GM18861 (cell line): ENCODE data around the gene PAGE2B.
"Not testable (repeated sequence)": the region's sequence is repeated elsewhere in the genome, so short reads cannot be mapped to it uniquely, and the experiment has no call there.

Source experiments
- ATAC-seq: cut with Tn5 transposase; IDR thresholded peaks from one replicate; pipeline ENCODE4 v1.9.1; 2021; ENCODE audit not compliant: unreplicated experiment

PAGE2B gene

DNA sequence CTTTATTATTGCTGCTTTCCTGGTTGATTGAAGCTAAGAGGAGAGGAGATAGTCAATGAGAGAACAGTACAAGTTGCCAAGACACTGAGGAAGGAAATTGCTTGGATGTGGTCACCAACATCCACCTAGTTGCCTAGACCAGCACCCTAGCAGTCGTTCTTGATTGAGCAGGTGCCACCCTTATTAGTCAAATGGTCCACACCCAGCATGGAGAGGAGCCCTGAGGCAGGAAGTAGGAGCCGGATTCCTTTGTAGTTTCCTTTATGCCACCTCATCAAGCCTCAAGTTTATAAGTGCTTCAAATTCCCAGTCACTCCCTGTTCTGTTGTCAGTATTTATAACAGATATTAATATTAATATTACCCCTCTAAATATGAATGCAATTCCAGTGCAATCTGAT lies 33.1 kb downstream of the PAGE2B start:
- ATAC-seq, result no peak

DNA sequence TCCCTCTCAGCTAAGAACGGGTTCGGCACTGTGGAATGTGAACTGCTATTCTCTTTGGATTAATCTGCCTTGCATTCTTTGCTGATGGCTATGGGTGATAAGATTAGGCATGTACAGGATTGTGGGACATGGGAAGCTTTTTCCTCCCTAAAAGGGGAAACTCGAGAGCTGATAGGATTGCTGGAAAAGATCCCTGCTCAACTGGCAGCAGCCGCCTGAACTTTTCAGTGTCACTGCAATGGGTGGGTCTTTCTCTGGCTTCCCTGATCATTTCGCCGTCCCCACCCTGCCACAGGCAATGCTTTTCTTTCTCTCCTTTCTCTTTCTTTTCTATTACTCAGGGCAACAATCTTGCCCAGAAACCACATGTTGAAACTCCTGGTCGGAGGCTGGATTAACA lies 34.5 kb downstream of the PAGE2B start:
- no peak for ATAC-seq

DNA sequence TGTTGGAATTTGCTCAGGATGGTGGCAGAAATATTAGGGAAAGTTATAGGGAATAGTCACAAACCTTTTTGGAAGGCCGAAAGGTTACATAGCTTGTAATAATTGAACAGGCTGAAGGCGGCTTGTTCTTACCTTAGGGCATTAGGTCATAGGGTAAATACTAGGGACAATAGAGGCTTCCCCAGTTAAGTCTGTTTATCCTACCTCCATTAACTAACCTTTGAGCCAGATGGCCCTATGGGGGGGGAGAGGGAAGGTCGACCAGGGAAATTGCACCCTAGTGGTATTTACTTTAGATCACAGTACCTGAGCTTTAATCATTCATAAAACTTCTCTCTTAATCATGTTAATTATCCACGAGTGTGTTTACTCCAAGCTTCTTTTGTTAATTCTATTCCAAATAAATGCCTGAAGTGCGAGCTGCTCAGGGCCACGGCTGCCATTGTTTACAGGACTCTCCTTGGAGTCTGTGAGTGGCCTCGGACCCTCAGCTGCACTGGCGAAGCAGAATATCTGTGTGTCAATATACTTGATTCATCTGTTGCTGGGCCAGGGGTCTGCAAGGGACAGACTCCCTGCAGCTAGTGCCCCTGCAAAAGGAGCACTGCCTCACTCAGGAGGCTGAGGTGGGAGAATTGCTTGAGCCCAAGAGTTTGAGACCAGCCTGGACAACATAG lies 36.9 kb downstream of the PAGE2B start:
- ATAC-seq, result no peak

DNA sequence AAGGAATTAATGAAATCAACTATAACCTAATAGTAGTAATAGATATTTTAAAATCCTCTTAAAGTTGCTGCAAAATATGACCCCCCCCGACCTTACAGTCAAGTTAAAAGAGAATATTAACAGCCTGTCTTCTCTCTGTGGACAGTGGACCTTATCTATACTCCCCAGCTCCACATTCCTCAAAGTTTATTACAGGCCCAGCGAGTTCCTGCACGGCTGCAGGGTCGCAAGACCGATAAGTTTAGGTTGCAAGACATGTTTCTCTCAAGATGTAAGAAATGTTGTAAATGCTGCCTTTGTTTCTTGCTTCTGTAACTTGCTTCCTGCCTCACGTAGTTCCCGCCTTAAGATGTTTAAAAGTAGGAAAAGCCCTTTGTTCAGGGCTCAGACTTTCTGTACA lies 41.8 kb downstream of the PAGE2B start:
- not testable (repeated sequence) for ATAC-seq

DNA sequence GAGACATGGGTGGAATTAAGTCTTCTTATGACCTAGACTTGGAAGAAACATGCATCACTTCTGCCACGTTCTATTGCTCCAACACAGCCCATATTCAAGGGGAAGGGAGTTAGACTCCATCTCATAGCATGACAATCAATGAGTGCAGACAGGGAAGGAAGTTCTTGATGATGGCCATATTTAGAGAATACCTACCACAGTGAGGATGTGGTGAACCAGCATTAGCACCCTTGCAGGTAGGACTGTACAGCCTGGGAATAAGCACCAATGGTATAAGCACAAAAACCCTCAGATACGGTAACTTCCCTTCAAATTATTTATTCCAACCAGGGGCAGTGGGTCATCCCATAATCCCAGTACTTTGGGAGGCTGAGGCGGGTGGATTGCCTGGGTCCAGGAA lies 43.7 kb downstream of the PAGE2B start:
- ATAC-seq, result no peak

DNA sequence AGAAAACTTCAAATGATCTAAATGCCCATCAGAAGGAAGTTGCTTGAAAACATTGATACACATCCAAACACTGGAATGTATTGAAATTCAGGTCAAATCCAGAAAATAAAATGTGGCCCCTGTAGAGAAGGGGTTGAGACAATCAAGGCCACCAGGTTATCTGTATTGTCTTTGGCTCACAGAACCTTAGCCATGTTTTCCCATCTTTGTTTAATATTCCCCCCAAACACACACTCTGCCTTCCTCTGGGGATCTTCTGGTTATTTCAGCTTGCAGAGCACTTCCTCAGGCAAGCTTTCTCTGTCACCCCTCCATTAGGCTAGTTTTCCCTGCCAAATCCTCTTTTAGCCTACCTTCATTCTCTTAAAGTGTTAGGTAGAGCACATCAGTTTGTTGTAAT lies 44.4 kb downstream of the PAGE2B start:
- no peak for ATAC-seq

DNA sequence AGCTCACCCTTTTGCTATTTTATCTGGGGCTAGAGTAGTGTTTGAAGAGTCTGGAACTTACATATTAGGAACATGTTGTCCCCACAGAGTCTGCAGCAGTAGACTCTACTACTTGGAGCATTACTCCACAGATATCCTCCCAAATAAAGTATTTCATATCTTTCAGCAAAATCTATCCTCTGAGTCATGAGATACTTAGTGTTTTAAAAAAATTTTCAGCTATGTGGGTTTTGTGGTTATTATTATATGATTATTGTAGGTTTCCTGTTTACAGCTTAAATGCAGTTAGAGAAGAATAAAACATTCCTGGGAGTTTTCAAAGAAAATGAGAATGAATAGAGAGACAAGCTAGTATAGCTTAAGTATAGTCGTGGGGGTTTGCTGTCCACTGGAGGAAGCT lies 44.9 kb downstream of the PAGE2B start:
- ATAC-seq, result no peak

DNA sequence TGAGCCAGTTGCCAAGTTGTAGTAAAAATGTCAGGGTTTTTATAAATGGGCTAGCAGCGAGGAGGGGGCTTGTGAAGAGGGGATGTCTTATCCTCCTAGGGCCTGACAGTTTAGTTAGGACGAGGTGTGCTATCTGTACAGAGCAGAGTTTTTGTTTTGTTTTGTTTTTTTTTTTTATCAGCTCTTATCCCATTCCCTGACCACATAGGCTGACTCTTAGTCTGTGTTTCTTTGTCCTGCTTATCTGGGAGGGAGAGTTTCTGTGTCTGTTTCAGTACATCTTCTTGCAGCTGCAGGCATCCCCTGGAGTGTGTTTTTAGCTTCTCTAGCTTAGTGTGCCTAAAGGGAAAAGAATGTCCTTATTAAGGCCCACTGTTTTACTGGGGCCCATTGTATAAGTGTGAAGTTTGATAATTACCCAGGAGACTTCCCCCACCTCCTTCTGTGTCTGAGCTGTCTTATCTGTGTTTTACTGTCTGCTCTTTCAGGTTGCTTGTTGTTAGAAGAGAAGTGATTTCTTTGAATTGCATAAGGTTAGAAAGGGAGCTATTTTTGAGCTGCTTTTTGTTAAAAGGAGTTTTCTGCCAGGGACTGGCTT lies 46.0 kb downstream of the PAGE2B start:
- no peak for ATAC-seq

DNA sequence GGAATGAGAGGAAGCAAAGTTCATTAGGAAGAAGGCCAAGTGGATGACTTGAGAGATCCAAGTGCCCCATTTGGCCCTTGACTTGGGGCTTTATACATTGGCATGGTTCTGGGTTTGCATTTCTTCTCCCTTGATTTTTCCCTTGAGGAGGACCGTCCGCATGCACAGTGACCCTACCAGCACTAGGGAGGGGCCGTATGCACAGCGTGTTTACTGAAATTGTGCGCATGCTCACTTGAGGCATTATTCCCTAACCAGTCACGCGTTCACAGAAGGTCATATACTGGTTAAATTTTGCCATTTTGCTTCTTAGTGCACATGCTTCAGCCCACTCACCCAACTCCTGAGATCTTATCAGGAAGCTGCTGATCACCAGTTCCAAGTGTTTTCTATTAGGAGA lies 49.1 kb downstream of the PAGE2B start:
- no peak for ATAC-seq

DNA sequence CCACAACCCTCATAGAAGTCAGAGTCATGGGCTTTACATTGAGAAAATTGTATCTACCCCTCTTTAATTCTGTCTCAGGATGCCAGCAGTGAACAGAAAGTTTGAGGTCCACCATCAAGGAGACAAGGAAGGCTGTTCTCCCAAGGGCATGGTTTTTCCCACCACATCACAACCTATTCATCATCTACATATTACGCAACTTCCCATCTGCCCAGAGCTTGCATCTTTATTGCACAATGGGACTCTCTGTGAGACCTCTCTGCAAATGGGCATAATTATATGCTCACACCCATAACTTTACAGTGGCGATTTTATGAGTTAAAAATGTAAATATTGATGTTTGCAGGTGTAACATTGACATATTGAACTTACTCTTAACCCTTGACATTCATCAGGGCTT lies 52.9 kb downstream of the PAGE2B start:
- no peak for ATAC-seq
